GM18502 (cell line): Measurements from ENCODE around the gene VOPP1.

Source experiments
- ATAC-seq: cut with Tn5 transposase; IDR thresholded peaks from one replicate; pipeline ENCODE4 v1.9.1; 2021; ENCODE audit warnings: mild to moderate bottlenecking; ENCODE audit not compliant: unreplicated experiment, poor library complexity

The VOPP1 gene

GRCh38 chr7:55557666-55558188 lies 14.6 kb downstream of the VOPP1 start:
- peak; percentile 86 for ATAC-seq

GRCh38 chr7:55556492-55556891 lies 15.8 kb downstream of the VOPP1 start:
- ATAC-seq, result no peak

- no peak for ATAC-seq
These were observed 16.3 kb downstream of the VOPP1 start for GRCh38 chr7:55556031-55556430.

- no peak for ATAC-seq
These were observed 17.1 kb downstream of the VOPP1 start for GRCh38 chr7:55555160-55555559.

- ATAC-seq, result no peak
These were observed 18.3 kb downstream of the VOPP1 start for GRCh38 chr7:55554038-55554437.

- ATAC-seq, result no peak
These were observed 19.3 kb downstream of the VOPP1 start for GRCh38 chr7:55553024-55553345.

DNA sequence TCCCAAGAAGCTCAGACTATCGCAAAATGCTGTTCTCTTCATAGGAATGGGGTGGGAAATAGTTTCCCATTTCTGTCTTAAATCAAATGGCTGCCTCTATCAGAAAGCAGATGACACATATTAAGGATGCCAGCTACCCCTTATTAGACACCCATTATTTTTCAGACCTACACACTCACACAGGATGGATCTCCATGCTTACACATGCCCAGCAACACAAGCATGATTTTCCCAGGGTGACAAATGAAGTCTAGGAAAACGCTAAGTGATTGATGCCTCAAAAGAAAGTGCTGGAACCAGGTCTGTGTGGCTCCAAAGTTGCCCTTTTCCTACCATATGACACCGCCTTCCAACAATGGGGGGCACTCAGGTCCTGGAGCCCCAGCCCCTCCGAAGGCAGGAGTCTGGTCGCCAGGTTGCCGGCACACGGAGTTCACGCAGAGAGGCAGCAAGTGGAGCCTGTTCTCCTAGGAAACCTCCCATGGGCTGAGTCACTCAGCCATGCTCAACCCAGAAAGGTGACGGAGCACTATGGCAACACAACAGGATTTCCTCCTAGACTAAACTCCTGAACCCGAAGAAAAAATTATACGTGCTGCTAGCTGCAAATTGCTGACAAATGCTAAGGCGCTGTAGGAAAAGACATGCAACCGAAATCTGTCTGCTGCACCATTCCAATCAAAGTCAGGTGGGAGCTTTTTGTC lies 19.8 kb downstream of the VOPP1 start:
- ATAC-seq, result no peak

GRCh38 chr7:55550841-55551537 lies 21.3 kb downstream of the VOPP1 start:
- no peak for ATAC-seq

DNA sequence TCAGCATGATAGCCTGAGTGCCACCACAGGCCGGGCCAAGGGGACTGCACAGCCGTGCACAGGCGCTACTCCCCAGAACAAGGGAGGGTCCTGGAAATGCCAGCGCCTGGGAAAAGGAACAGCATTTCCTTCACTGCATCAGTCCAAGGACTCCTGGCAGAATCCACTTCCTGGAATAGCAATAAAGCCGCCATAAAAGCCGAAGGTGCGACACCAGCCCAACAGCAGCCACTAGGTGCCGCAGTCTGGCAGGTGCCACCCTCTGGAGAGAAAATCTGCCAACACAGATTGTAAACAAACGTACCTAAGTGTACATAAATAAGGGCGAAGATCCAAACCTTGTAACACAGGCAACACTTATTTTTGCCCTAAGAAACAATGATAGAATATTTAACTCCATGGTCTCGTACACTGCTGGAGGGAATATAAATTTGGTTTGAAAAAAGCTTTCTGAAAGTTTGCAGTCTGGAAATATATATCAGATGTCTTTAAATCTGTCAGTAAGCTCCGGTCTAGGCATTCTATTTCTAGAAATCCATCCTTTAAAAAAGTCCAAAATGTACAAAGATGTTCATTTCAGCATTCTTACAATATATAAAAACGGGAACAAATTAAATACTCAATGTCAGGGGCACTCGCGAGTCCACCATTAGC lies 22.2 kb downstream of the VOPP1 start:
- no peak for ATAC-seq

DNA sequence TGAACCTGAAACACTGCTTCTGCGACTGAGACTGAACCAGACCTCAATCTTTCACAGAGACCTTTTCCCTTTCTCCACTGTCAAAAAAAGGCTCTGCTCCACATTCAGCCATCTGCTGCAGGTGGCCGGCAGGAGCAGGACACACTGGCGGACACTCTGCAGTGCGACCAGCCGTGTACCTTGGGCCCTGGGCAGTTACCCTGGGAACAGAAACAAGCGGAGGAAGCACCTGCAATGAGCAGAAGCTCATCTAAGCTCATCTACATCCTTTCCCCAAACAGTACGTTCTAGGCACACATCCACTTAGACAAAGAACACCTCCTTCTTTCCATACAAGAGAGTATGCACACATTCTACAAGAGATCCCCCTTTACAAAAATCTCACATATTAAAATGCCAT lies 22.8 kb downstream of the VOPP1 start:
- no peak for ATAC-seq

DNA sequence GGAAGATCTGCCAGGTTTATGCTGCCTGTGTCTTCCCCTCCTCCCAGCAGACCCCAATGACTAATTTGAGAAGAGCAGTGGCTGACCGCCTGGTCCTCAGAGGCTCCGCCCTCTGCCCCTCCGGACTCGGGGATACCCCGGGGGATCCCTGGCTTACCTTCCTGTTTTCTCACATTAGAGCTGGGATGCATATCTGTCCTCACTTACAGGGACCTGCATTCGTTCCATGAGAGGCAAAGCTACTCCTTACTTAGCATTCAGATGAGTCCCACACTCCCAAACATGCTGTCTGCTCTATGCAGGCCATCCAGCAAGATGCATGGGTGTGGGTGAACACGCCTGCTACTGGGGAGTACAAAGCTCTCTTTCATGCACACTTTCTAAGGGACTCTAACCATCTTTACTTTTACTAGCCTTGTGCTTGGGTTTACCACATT lies 24.0 kb downstream of the VOPP1 start:
- ATAC-seq, result peak; percentile 62

GRCh38 chr7:55546814-55547213 lies 25.5 kb downstream of the VOPP1 start:
- no peak for ATAC-seq

- no peak for ATAC-seq
These were observed 26.8 kb downstream of the VOPP1 start for GRCh38 chr7:55545496-55545895.

- ATAC-seq, result no peak
These were observed 32.0 kb downstream of the VOPP1 start for GRCh38 chr7:55540226-55540858.

DNA sequence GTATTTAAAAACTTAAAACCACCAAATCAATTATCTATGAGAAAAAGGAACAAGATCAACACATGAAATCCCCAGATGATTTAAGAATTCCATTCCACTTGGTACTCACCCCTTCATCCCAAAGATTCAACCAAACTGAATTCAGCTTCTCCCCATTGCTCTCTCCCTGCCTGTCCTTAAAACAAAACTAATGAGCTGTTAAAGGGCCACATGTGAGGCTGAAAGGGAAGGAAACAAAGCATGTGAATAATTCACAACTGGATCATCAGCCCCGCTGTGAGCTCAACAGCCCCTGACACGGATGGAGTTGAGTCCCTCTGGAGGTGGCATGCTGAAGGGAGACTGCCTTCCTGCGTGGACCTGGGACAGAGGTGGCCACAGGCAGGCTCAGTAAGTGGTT lies 32.9 kb downstream of the VOPP1 start:
- ATAC-seq, result no peak

DNA sequence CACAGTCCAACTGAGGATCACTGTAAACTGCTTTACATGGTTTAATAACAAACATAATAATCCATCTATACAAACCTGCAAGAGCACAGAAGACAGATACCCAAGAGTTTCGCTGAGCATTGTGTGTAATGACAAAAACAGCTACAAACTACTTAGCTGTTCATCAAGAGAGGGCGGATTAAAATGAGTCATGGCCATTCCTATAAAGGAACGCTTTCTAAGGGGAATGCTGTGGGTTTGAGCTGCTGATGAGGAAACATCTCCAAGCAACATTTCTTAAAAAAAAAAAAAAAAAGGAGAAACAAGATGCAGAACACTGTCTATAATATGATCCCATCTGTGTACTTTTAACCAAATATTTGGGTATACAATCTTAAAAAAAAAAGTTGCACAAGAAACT lies 33.8 kb downstream of the VOPP1 start:
- no peak for ATAC-seq

- no peak for ATAC-seq
These were observed 34.8 kb downstream of the VOPP1 start for GRCh38 chr7:55537458-55537990.

GRCh38 chr7:55536619-55537457 lies 35.5 kb downstream of the VOPP1 start:
- ATAC-seq, result no peak

DNA sequence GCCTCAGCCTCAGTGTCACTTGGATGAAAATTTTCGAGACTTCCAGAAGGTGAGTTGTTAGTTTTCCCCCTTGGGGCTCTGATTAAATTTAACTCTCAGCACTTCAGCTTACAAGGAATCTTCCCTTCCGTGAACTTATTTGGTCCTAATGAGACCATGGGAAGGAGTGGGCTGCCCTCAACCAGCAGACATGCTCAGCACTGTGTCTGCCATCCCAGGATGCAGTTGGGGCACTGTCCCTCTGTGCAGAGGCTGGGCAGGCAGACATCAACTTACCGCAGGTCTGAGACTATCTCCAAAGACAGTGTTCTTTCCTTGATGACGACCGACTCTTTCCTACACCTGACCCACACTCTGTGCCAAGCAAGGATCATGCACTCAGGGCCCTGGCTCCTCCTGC lies 36.7 kb downstream of the VOPP1 start:
- no peak for ATAC-seq
